CD4-positive, alpha-beta T cell treated with Interleukin-6 for 4 hours (primary cell): Measurements from ENCODE around the gene TMEM131L.
A peak's percentile ranks its signal among the peaks of the same experiment; 100 is the strongest.
"Not testable (repeated sequence)": the region's sequence is repeated elsewhere in the genome, so short reads cannot be mapped to it uniquely, and the experiment has no call there.

ENCODE experiments used
- DNase-seq: peaks from one replicate; pipeline ENCODE4 v3.0.0-alpha.2; 2020; ENCODE audit warnings: mixed read lengths

The TMEM131L gene

DNA sequence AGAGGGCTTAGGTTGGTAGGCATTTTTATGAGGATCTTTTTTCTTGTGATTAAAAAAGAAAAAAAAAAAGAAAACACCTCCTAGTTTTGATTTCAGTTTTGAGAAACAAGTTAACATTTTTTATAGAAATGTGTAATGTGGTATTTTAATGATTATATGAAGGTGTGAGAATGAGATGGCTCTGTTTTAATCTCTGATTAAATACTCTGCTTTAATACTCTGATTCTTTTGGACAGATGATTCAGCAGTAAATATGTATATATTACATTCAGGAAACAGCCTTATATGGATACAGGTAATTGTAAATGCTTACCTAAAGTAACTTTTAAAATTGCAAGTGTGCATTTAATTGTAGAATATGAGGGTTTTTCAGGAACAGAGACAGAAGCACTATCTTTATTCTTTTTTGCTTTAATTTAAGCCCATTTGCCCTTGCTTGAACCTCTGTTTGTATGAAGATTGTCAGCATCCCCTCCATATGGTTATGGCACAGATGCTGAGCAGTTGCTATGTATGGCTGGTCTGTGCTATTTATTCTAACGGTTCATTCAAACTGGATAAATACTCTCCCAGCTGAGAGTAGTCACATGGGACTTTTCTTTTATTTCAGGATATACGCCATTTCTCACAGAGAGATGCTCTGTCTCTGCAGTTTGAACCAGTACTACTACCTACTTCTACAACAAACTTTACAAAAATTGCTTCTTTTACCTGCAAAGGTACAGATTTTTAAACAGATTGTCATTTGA lies 117.0 kb downstream of the TMEM131L start:
- no peak for DNase-seq

DNA sequence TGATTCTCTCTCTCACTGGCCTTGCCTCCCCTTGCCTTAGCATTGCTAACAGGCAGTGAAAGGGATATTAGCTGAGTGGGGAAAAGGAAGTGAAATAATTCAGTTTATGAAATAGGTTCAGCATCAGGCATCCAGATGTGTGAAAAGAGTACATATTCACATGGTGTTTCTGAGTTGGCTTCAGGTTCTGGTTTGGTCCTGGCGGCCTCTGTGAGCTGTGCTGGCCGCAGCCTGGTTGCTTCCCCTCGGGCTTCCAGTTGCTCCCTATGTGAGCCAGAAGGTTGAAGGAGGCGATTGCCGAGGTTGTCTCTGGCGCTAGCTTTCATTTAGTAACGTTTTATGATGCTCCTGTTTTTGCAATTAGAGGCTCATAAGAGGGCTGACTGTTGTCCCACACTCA lies 118.9 kb downstream of the TMEM131L start:
- no peak for DNase-seq

DNA sequence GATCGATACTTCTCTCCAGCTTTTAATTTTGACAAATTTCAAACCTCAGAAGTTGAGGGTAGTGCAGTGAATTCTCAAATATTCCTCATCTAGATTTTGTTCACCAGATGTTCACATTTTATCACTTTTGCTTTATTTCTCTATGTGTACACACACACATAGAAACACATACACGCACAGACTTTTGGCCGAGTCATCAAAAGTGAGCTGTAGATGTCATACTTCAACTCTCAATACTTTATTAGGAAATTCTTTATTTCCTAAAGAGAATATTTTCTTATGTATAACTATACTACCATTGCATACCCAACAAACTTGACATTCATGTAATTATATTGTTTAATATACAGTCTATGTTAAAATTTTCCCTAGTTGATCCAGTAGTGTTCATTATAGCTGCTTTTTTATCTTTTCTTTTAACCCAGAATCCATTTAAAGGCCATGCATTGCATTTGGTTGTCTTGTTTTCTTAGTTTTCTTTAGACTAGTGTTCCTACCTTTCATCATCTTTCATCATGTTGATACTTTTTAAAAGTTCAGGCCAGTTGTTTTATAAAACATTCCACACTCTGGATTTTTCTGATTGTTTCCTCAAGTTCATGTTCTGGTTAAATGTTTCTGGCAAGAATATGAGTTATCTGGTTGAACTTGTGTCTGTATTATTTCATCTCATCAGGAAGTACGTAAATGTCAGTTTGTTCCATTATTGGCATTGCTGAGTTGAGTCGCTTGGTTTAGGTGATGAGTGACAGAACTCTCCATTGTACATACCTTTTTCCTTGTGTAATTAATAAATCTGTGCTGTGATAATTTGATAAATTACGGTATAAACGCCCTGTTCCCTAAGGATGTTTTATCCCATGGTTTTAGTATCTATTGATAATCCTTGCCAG lies 123.8 kb downstream of the TMEM131L start:
- no peak for DNase-seq

DNA sequence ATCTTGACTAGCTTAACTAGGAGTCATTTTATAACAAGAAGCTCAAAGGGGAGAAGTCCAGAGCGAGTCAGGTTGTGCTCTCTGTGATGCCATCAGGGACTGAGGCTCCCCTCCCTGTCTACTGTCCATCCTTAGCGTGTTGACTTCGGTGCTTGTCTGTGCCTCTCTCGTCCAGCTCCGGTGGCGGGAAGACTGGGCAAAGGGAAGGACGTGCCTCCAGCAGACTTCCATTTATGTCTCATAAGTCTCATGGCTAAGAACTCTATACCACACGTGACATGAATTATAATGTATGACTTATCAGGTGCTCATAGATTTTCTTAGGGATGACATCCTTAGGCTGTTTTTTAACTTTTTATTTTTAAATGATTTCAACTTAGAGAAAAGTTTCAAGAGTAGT lies 125.3 kb downstream of the TMEM131L start:
- no peak for DNase-seq

DNA sequence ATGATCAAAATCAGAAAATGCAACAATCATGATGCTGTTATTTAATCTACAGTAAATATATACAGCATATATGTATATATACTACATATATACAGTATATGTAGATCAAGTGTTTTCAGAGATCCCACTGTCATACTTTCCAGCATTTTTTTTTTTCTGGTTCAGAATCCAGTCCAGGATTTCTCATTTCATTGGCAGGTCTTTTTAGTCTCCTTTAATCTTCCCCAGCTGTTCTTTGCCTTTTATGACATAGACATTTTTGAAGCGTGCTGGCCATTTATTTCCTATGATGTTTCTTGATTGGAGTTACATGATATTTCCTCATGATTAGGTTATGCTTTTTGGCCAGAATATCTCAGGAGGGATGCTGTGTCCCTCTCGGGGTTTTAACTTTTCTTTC lies 125.9 kb downstream of the TMEM131L start:
- no peak for DNase-seq

DNA sequence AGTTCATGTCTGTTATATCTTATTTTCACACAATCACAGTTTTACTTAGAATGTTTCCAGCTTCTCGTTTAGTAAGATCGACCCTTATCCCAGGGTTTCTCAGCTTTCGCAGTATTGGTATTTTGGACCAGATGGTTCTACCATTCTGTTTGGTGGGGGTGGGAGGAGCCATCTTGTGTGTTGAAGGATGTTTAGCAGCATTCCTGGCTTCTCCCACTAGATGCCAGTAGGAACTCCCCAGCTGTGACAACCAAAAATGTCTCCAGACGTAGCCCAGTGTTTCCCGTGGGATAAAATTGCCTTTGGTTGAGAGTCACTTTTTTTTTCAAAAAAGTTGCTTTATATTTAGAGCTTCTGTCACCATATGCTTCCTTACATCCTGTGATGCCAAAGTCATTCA lies 127.0 kb downstream of the TMEM131L start:
- DNase-seq = no peak

DNA sequence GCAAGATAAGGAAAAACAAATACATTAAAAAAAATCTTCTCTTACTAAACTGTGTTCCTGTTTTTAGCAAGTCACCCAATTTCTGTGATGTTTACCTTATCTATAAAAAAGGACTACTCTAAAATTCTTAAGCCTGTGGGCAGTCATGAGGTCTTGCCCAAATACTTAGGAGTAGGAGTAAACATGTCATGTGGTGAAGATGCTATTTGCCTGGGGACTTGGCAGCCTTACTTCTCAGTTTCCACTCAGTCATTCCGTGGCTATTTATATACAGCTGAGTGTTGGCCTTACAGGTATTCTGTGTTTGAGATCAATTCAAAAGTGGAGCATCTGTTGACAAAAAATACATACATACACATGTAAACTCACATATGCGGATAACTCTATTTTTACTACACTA lies 128.1 kb downstream of the TMEM131L start:
- no peak for DNase-seq

DNA sequence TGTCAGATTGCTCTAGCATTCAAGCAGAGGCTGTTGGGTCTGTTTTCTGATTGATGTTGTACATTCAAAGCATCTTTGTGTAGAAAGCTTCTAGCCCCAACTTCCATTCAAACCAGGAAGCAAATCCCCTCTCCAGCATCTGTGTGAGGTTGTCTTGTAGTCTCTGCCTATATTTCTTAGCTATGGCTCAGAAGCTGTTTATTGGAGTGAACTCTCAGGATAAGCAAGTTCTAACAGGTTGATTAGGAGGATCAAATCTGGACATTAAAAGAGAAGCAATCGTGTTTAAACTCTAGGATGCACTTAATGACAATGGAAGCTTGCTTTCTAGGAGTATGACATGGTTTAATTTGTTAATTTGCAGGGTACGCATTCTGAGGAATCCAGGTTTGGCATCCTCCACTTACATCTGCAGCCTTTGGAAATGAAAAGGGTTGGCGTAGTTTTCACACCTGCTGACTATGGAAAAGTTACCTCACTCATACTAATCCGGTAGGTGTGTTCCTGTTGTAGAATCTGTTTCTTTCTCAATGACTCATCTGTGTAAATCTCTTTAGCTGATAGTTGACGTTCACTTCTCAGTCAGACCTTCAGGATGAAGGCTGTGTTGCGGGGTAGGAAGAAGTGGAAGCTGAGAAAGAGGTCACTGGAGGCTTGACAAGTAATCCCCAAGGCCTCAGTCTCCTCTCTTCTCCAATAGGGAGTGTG lies 129.9 kb downstream of the TMEM131L start:
- no peak for DNase-seq

DNA sequence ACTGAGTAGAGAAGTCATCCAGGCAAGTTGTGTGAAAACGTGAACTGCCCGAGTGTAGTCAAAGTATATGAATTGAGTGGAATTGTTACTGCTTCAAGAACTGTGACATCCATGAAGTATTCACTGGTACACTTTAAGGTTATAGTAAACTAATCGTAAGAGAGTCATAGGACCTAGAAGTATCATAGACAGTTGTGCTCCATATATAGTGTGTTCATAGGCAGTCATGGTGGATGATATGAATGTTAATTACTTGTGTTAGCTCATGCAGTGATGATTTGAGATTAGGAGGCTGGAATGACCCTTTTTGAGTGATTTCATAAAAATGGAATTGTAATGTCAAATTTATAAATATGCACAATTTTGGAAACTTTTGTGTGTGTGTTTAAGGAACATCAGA lies 136.6 kb downstream of the TMEM131L start:
- DNase-seq = no peak

DNA sequence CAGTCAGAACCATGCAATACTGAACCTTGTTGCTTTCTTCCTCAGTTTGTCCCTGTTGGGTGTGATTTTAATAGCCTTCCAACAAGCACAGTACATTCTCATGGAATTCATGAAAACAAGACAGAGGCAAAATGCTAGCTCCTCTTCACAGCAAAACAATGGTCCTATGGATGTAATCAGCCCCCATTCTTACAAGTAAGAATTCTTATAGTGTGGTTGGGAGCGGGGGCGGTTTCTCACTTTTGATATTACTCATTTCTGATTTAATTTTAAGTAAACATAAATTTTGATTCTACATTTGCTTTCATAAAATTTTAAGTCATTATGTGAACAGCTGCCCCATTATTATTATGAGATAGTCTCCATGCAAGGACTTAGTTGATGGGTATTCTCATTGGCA lies 137.1 kb downstream of the TMEM131L start:
- DNase-seq = no peak

DNA sequence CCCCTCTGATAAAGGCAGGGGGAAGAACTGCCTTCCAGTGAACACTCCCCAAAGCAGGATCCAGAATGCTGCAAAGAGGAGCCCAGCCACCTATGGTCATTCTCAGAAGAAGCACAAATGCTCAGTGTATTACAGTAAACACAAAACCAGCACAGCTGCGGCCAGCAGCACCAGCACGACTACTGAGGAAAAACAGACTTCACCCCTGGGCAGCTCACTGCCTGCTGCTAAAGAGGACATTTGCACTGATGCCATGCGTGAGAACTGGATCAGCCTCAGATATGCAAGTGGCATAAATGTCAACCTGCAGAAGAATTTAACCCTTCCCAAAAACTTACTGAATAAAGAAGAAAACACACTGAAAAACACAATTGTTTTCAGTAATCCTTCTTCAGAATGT lies 137.7 kb downstream of the TMEM131L start:
- DNase-seq = no peak

DNA sequence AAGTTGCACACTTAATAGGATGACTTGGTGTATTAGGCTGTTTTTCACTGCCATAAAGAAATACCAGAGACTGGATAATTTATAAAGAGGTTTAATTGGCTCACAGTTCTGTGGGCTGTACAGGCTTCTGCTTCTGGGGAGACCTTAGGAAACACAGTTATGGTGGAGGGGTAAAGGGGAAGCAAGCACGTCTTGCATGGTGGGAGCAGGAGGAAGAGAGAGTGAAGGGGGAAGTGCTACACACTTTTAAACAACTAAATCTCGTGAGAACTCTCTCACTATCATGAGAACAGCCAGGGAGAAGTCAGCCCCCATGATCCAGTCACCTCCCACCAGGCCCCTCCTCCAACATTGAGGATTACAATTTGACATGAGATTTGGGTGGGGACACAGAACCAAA lies 142.9 kb downstream of the TMEM131L start:
- not testable (repeated sequence) for DNase-seq

DNA sequence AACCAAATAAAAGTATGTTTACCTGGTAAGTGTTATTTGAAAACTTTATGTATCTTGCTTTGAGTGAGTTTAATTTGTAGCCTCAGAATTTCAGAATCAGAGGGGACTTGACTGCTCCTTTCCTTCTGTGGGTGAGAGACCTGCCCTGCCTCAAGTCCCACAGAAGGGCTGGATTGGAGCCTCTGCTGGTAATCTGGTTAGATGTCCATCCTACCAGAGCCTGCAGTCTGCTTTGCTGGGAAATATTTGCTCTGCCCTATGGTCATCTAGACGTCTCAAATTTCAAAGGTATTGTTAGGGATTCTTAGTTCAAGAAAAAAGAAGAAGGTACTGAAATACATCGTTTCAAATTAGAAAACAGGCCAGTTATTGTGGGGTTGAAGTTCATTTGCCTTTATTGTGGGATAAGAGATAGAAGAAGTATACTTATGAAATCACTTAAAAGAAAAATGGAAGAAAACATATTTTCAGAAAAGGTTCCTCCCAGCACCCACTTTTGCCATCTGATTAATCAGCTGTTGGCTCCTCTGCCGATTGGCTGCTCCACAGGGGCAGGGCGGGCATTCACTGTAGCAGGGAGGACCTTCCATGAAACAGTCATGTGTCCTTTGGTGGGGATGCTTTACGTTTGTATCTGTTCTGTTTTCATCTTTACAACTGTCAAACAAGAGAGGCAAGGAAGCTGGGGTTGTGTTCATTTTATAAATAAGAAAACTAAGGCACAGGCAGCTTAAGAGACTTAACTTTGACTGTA lies 144.6 kb downstream of the TMEM131L start:
- DNase-seq = no peak

DNA sequence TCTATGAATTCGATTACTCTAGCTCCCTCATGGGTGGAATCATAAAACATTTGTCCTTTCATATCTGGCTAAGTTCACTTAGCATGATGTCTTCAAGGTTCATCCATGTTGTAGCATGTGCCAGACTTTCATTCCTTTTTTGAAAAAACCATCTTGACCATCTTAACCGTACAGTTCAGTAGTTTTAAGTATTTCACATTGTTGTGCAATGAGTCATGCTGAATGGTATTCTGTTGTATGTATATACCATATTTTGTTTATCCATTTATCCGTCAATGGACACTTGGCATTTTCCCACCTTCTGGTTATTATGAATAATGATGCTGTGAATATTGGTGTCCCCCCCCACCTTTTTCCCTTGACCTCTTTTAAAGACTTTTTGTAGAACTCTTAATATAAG lies 145.5 kb downstream of the TMEM131L start:
- no peak for DNase-seq

DNA sequence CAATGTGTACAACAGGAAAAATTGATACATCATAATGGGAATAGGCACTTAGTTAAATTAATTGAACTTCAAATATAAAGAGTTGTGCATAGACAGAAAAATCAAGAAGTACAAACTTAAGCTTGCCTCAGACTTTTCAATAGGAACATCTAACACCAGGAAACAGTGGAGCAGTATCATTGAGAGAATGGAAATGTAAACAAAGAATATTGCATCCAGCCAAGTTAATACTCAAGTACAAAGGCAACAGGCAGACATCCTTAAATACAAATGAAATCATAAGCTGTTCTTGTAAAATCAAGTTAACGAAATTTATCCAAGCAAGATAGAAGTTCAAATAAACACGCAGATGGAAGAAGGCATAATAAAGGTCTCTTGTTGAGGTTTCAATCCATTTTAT lies 146.7 kb downstream of the TMEM131L start:
- DNase-seq = no peak

DNA sequence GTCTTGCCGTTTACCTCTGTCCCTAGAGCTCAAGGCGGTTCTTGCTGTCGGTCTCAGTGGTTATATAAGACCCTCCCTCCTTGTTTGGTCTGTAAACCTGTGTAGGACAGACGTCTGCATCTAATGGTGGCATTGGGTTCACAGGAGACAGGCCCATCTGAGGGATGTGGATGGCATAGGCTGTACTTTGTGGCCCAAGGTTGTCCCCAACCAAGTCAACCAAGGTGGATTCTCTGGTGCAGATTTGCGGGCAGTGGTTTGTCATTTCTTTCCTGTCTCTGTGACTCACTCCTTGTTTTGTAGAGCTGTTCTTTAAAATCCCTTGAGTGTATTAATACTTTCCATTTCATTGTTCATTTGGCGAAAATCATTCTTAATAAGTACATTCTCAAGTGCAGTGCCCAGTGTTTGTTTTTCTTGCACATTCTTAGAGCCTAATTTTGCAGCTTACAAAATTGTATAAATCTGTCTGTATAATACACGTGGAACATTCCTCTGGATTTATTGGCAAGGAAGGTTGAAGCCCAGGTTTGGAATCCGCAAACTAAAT lies 149.9 kb downstream of the TMEM131L start:
- peak; percentile 44 for DNase-seq

DNA sequence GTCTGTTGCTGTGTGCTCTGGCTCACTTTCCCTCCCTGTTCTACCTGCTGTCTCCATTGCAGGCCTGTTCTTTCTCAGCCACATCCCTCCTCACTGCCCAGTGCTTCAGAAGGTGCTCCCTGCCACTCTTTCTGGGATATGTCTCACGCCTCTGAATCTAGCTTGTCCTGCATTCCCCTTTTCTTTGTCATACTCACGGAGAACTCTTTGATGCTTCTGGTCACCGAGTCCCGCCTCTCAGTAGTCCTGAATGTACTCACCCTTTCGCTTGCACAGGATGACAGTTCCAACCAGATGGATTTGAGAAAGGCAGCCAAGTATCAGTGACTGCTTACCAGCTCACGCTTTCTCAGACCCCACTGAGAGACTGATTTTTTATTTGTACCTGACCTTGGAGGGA lies 152.7 kb downstream of the TMEM131L start:
- no peak for DNase-seq

DNA sequence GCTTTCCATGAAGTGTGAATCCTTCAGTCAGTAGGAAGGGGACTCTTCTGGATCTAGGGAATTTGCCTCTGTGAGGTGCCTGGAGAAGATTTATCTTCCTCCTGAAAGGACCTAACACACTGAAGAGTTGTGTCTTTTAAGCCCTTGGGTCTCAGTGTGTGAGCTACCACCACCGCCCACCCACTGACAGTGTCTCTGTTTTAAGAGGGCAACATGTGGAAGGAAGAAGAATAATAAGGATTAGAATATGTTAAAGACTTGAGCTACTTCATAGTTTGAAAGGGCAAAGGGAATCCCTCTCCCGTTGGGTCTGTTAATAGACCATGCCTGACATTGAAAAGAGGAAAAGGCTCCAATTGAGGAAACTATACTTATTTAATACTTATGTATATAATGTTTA lies 153.7 kb downstream of the TMEM131L start:
- DNase-seq = no peak

DNA sequence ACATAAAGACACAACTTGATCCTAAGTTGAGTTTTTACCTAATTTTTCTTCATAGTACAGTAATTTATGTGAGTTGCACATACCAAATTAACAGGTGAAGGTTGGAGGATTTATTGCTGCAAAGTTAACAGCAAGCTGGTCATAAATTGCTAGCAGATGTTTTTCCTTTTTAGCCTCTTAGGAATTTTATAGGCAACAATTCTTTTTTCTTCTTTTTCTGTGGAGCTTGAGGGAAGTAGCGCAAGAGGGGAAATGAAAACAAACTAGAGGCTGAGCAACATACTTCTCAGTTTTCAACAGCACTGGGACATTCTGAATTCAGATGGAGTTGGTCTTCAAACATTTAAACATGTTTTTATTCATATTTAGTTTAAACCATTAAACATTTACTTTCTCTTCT lies 154.2 kb downstream of the TMEM131L start:
- DNase-seq = no peak

DNA sequence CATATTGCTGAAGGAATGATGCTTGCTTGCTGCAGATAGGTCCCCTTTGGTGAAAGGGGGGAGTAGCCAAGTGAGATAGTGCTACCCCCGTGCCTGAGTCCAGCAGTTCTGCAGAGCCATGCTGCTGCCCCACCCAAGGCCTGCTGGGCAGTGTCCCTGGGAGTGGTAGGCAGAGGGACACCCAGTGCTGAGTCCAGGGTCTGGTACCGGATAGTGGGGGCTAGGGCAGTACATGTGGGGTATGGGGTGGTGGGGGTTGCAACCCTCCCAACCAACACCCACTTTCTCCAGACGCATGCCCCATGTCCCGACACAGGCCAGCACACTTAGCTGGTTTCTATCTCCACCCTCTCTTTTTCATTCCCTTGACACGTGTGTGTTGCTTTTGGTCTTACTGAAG lies 155.9 kb downstream of the TMEM131L start:
- DNase-seq = no peak

DNA sequence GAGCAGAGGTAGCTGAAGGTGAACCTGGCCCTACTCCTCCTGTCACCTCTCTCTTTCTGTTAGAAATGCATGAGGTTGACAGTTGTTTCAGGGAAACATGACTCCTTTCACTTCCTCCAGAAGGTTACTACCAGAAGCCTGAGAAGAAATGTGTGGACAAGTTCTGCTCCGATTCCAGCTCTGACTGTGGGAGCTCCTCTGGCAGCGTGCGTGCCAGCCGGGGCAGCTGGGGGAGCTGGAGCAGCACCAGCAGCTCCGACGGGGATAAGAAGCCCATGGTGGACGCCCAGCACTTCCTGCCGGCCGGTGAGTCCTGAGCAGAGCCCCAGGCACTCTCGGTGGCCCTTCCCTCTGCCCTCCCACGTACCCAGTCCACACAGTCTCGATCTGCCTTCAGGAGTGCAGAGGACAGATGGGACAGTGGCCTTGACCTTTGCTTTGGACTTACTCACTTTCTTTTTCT lies 156.6 kb downstream of the TMEM131L start:
- DNase-seq = no peak

DNA sequence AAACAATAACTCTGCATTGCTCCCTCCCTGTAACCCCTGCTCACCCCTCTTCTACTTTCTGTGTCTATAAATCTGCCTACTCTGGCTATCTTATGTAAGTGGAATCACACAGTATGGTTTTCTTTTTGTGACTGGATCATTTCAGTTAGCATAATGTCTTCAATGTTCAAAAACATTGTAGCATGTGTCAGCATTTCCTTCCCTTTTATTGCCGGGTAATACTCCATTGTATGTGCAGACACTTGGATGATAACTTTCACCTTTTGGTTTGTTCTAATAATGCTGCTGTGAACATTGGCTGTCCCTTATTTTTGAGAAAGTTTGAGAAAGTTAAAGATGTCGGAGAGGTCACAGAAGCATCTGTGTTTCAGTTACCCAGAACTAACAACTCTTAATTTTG lies 157.3 kb downstream of the TMEM131L start:
- DNase-seq = no peak
